Hindlimb muscle (tissue), 1 donor: ENCODE data around the gene AURKB. TPM values are rescaled to one million over a fixed set of nuclear protein-coding genes. Genes with fewer than 3 reads are reported as not detected.
A peak's percentile ranks its signal among the peaks of the same experiment; 100 is the strongest.
"Not testable (repeated sequence)": the region's sequence is repeated elsewhere in the genome, so short reads cannot be mapped to it uniquely, and the experiment has no call there.

Source experiments
- DNase-seq: peaks from one replicate; pipeline ENCODE4 v3.0.0-alpha.2; 2013
- polyA plus RNA-seq: library from polyadenylated mRNA; unstranded; fragments of 120-200 nt; gene quantifications from one replicate; pipeline ENCODE4 v1.2.1, GENCODE V29; 2013; ENCODE audit not compliant: insufficient read length

The AURKB gene
- polyA plus RNA-seq, 1 donor: 14.9 TPM

DNA sequence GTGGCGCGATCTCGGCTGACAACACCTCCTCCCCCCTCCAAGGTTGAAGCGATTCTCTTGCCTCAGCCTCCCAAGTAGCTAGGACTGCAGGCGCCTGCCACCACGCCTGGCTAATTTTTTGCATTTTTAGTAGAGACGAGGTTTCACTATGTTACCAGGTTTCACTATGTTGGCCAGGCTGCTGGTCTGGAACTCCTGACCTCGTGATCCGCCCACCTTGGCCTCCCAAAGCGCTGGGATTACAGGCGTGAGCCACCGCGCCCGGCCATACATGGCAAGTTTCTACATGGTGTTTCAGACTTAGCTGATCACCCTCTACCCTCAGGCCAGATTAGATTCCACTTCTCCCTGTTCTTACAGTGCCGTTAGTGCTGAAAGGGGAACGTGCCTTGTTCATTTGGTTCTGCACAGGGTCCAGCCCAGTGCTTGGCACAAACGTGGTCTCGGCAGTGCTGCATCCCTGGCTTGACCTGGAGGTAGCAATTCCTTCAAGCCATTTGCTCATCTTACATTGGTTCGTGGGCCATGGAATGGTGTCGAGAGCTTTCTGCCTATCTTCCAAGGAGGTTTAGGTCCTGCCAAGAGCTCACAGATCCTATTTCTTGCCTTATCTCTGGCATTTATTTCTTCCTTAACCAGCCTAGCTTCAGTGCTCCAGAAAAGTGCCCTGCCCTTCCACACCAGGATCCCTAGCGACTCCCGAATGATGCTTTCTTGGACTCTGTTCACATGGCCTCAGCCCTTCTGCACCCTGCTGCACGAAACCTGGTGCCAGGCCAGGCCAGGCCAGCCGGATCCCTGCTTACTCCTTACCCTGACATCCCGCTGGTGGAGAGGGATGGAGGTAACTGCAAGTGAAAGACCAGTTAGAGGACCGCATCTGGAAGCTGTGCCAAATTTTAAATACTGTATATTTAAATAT lies 14.8 kb upstream of the AURKB start:
- DNase-seq: no peak

DNA sequence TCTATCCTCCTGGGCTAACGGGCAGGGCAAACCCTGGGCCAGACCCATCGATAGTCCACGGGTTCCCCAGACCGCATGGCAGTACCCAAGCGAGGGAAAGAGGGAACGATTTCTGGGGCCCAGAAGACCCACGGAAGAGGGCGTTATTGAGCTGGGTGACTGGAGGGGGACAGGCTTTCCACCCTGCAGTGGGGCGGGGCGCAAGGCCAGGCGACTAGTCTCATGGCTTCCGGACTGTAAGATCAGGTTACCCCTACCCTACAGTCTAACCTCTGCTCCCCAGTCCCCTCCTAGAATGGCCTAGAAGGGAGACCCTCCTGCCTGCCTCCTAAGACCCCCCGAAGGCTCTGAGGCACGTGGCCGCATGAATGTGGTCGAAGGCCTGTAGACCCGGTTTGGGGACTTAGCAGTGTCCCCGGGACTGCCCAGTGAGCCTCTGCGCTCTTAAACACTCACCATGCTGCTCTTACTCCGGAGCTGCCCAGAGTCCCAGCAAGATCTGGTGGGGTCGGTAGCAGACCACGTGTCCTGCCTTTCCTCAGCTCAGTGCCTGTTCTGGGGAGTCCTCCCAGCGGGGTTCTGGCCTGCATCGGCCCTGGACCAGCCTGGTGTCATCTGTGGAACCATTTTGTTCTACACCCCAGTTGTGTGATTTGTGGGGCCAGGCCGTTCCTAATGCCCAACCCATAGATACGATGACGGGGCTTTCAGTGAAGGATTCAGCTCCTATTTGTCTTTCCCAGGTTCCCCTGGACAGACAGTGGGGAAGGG lies 13.2 kb upstream of the AURKB start:
- DNase-seq: peak; percentile 71

DNA sequence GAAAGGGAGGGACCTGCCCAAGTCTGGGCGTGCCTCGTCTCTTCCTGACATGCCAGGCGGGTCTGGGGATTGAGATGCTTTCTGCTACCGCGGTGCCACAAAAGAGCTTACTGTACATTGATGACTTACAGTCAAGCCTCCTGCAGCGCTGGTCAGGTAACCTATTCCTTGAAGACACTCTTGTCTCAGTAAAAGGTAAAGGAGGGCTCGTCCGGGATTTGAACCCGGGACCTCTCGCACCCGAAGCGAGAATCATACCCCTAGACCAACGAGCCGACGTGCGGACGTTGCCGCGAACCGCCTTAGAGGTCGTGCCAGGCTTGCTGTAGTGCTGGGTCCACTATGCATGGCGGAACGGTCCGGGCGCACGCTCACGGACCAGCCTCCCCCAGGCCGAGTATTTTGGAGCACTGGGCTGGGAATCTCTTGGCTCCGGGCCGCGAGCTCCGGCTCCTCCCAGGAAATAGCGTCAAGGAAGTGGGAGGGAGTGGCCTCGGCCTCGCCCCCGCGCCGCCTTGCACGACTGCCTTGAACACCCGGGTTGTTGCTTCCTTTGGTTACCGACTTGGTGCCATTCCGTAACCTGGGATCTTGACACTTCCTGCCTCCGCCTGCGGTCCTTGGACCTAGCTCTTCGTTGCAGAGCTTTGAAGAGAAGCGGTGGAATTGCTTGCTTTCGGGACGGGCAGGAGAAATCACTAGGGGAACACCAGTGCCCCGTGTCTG lies 12.4 kb upstream of the AURKB start:
- peak; percentile 94 for DNase-seq

DNA sequence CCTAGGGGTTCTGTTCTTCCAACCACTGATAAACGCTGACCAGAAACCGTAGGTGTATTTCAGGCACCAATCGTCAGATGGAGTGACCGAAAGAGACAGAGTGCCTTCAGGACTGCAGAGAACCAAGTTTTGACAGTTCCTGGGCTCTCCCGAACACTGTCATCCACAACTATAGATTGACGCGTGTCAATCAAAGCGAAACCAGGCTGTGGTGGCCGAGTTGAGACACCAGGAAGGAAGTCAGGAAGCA lies 11.9 kb upstream of the AURKB start:
- DNase-seq: no peak

DNA sequence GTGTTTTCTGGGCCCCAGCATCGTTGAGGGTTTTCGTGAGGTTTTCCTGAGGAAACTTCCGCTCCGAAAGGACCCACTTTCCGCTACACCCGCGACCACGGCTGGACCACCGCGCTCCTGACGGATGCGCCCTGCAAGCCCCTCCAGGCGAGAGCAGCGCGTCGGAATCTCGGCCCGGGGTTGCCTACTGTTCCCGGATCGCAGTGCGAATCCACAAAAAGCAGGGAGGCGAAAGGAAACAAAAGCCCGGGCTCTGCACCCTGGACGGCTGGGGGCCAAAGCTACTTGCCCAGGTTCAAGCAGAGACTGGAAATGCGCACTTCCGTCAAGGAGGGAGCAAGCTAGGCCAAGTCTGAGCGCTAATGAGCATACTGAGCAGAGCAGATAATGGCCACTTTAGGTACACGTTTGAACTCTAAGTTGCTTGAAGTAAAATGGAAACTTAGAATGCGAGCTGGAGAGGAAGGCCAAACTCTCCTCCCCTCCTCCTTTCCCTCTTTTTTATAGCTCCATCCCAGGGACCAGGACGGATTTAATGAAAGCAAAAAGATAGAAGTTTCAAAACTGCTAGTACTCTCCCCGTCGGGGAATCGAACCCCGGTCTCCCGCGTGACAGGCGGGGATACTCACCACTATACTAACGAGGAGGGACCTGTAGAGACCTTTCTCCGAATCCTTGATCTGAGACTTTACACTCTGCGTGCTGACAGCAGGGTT lies 11.4 kb upstream of the AURKB start:
- peak; percentile 94 for DNase-seq

DNA sequence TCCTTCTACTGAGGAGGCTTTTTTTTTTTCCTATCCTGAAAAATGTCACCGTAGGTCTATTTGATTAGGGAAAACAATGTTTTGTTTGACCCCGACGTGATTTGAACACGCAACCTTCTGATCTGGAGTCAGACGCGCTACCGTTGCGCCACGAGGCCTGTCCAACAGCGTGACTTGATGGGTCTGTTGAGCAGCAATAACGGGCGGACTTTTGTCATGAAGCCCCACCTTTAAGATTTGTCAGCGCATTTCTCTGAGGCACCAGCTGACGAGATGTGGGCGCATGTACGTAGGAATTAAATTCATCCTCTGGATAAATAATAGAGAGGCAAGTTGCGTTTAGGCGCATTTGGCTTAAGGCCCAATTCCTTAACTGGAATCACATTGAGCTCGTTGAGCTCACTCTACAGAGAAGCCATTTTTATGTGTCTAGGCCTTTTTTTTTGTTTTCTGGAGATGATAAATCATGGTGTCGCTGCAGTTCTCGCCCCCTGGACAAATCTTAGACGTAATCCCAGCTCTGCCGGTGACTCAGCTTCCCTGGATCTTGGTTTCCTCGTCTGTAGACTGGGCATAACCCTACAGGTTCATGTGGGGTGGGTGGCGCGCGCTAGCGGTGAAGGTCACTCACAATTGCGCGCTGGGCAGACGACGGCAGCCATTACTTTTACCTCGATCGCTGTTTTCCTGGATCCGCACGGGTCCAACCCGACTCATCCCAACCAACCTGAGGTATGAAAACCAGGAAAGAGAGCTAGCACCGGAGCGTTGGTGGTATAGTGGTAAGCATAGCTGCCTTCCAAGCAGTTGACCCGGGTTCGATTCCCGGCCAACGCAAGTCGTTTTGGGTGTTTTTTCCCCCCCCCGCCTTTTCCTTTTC lies 10.6 kb upstream of the AURKB start:
- DNase-seq: peak; percentile 93

DNA sequence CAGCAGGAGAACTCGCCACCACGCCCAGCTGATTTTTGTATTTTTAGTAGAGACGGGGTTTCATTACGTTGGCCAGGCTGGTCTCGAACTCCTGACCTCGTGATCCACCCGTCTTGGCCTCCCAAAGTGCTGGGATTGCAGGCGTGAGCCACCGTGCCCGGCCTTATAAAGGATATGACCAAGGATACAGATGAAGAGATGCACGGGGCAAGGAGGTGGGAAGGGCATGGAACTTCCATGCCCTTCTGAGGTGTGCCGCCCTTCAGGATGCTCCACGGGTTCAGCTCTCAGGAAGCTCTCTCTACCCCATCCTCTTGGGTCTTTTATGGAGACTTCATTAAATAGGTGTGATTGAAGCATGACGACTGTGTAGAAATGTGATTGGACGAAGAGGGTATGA lies 3.6 kb upstream of the AURKB start:
- DNase-seq: not testable (repeated sequence)

- no peak for DNase-seq
These were observed 2.2 kb upstream of the AURKB start for GRCh38 chr17:8212312-8213180.

DNA sequence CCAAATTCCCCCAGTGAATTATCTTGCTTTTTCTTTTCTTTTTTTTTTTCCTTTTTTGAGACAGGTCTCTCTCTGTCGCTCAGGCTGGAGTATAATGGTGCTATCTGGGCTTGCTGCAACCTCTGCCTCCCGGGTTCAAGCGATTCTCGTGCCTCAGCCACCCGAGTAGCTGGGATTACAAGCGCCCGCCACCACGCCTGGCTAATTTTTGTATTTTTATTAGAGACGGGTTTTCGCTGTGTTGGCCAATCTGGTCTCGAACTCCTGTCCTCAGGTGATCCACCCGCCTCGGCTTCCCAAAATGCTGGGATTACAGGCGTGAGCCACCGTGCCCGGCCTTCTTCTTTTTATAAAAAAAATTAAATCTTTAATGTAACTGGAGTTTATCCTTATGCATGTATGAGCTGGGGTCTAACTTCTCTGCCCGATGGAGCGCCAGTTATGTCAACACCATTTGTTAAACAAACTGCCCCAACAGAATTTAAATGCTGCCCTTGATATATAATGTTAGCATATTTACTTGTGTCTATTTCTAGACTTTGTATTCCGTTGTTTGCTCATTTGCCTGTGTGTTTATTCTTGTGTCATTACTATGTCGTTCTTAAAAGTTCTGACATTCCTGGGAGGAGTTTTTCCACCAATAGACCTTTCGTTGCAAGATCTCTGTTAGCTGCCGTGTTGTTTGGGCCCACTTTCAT lies 535 bp upstream of the AURKB start:
- no peak for DNase-seq

GRCh38 chr17:8206536-8206935 lies 3.8 kb downstream of the AURKB start:
- no peak for DNase-seq

DNA sequence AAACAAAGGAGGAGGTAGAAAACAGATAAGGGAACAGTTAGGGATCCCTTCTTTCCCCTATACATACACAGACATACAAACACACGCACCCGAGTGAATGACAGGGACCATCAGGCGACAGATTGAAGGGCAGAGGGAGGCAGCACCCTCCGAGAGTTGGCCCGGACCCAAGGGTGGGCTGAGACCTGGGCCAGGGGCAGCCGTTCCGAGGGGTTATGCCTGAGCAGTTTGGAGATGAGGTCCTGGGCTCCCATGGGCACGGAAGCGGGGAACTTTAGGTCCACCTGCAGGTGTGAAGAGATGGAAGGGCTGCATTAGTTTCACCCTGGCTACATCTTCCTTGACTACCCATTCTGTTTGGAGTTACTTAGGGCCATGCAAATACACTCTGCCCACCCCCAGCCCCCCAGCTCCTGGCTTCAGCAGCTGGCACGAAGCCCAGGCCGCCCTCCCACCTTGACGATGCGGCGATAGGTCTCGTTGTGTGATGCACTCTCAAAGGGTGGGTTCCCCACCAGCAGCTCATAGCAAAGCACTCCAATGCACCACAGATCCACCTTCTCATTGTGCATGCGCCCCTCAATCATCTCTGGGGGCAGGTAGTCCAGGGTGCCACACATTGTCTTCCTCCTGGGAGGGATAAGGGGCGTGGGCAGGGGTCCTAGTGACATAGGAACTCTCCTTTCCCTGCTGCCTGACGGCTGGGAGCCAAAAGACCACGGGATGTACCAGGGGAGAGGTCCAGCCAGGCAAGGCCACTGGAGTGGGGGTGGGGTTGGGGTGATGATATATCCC lies 5.4 kb downstream of the AURKB start:
- DNase-seq: no peak

DNA sequence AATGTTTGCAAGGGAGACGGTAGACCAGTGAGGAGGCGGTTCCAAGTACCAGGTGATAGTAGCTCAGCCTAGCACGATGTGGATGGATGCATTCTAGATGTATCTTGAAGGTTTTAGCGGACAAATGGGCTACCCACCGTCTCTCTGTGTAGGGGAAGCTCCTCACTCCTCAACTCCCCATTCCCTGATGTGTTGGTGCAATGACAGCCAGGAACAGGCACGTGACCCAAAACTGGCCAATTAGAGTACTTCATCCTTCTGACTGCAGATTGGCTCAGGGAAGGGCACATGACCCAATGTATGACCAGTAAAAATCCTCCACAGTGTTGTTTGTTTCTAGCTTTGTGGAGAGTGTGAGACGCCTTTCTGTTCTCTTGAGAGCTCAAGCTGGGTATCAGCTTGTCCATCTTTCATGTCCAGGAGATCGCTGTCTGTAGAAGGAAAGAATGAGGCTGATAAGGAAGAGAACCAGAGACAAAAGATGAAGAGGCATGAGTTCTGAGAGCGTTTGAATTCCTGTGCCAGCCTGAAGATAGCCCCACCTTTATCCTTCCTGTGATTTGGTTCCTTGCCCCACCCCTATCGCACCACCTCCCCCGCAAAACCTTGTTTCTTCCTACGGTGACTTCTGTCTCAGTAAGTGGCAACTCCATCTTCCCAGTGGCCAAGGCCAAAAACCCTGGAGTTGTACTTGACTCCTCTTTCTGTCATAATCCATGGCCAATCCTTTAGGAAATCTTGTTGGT lies 18.1 kb downstream of the AURKB start:
- peak; percentile 90 for DNase-seq

- no peak for DNase-seq
These were observed 19.9 kb downstream of the AURKB start for GRCh38 chr17:8190506-8190905.

GRCh38 chr17:8189711-8190477 lies 20.5 kb downstream of the AURKB start, which contains the start of gene BORCS6:
Gene BORCS6, minus strand, starts transcription at chr17:8190180. Its CDS starts 40 bp downstream, at chr17:8190140.
- DNase-seq: peak; percentile 96

DNA sequence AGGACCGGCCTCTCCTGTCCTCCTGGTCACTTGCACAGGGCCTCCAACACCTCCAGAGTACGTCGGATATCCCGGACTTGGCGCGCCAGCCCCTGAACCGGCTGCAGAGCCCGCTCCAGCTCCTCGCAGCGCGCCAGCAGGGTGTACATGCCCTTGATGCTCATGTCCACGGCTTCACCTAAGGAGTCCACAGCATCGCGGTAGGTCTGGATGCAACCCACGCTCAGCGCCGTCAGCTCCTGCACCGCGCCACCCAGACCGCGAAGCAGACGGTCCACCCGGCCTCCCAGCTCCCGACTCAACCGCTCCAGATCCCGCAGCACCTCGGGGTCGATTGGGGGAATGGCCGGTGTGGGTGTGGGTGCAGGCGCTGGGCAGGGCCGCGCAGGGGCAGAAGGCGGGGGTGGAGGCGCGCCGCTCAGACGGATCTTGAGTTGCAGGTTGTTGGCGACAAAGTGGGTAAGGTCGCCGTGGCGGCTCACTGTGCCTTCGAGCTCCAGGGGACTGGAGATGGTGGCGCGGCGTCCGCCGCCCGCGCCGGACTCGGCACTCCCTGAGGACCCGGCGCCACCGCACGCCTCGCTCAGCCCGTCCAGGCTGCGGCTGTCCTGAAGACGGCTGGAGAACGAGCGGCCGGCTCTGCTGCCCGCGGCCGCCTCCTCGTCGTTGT lies 21.2 kb downstream of the AURKB start:
- no peak for DNase-seq

DNA sequence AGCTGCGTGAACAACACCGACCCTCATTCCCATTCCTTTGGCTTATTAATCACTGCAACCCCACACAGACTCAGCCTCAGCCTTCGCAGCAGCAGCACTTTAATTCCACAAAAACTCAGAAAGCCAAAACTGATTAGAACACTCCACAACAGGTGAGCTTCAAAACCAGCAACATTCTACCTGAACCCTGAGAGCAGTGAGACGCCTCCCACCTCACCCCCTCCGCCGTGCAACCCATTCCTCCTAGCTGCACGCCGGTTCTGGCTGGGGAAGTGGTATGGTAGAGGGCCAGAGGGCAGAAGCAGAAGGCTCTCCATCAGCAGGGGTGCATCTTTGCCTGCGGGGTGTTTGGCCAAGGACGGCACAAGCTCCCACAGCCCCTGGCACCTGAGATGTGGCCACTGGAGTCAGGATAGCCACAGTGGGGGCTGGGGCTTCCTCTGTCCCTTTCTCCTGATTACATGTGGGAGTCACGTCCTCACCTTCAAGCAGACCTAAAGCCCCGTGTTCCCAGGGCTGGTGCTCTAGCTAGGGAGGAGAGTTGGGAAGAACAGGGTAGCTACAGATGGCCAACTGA lies 22.0 kb downstream of the AURKB start:
- no peak for DNase-seq
